NCI-H2107 treated with DMSO at 0.1 percent for 48 hours (cell line): Measurements from ENCODE around the gene DDX27.
"Not testable (repeated sequence)": the region's sequence is repeated elsewhere in the genome, so short reads cannot be mapped to it uniquely, and the experiment has no call there.

Experiments
- DNase-seq: peaks from one replicate; lab custom pipeline; 2025; ENCODE audit not compliant: unreplicated experiment; lab: John Stamatoyannopoulos, UW

DDX27 gene, protein sequence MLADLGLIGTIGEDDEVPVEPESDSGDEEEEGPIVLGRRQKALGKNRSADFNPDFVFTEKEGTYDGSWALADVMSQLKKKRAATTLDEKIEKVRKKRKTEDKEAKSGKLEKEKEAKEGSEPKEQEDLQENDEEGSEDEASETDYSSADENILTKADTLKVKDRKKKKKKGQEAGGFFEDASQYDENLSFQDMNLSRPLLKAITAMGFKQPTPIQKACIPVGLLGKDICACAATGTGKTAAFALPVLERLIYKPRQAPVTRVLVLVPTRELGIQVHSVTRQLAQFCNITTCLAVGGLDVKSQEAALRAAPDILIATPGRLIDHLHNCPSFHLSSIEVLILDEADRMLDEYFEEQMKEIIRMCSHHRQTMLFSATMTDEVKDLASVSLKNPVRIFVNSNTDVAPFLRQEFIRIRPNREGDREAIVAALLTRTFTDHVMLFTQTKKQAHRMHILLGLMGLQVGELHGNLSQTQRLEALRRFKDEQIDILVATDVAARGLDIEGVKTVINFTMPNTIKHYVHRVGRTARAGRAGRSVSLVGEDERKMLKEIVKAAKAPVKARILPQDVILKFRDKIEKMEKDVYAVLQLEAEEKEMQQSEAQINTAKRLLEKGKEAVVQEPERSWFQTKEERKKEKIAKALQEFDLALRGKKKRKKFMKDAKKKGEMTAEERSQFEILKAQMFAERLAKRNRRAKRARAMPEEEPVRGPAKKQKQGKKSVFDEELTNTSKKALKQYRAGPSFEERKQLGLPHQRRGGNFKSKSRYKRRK

DNA sequence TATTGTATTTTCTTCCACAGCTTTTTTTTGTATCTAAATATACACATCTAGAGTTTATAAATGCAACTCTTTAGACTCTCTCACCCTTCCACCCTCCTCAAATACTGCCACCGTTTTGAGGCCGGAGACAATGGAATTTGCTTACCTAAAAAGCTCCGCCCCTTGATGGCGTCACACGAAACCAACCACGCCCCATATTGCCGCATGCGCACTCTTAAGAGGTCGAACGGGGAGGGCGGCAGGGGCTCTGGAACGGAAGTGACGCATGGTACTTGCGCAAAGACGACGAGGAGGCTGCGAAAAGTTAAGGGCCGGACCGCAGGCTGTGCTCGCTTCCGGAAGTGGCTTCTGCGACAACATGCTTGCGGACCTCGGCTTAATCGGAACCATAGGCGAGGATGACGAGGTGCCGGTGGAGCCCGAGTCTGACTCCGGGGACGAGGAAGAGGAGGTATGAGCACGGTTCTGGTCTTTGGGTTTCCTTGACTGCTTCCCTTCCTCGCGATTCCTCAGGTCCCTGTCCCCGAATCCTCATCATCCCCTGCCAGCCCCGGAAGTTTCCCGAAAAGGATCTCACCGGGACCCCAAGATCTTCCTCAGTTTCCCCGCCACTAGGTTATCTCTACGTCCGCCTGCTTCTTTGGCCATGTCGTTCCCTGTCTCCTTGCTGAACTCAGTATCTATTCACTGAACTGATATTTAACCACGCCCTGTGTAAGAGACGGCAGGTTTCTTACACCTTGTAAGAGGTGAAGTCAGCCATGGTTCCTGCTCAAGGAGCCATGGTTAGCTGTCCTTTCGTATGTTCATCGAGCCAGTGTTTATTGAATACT lies at the start of gene DDX27:
TSS of gene DDX27 (plus strand) at position 326 of the 833 bp plus-strand sequence. CDS start at position 359, 33 bp downstream.
- peak; percentile 97 for DNase-seq

DNA sequence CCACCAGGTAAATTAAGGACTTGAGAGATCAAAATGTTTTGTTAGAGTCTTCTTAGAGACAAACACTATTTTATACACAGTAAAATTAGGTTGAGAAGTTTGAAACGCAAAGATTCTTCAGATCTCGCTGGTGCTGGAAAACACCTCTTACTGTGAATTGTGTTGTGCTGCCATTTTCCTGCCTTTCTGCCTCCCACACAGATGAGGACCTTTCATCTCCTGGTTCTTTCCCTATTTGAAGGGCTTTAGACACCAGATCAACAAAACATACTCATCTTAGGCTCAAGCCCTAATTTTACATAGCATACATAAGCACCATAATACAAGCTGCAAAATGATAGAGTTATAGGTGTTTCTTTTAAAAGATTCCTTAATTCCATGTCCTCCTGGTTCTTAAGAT lies 49.7 kb upstream of the DDX27 start:
- DNase-seq: no peak

DNA sequence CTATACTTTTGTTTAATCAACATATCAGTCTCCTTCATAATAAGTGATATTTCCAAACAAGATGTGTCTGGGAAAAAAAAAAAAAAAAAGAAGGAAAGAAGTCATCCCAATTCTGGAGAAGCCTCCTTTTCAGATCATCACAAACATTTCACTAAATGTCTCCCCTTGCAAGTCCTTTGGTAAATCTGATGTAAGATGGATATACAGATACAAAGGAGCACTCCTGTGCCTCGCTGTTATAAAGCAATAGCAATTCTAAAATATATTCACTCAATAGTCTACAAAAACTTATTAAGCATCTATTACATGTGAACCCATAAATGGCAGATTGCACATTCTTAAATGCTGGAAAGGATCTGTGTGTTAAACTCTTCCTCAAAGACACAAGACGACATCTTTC lies 48.5 kb upstream of the DDX27 start:
- DNase-seq: no peak

DNA sequence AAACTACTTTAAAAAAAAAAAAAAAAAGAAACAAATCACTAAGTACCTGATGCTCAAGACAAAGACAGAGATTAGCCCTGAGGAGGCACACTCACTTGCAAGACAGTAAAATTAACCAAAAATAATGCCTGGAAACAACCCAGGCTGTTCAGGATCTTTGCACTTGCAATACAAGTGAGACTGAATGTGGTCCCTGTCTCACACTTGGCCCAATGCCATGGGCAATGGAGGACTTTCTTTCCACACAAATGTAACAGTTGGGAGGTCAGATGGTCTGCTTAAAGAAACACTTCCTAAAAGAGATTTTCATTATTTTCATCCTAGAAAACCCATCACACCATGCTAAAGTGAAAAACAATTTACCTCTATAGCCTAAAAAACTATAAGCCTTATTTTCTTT lies 47.3 kb upstream of the DDX27 start:
- DNase-seq: no peak

DNA sequence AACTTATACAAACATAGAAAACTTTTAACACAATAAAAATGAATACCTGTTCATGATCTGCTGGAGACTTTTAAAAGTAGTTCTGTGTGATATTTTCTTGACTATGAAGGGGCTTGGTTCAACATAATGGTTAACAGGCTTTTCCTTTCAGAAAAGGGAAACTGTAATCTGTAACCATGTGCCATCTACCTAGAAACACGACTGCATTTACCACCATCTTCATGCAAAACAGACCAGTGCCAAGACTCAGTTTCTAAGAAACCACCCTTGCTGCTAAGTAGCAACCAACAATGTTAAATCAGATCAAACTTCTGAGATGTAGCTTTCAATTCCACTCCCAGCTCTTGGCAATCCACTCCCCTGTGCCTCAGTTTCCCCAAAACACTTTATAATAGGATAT lies 46.8 kb upstream of the DDX27 start:
- DNase-seq: no peak

DNA sequence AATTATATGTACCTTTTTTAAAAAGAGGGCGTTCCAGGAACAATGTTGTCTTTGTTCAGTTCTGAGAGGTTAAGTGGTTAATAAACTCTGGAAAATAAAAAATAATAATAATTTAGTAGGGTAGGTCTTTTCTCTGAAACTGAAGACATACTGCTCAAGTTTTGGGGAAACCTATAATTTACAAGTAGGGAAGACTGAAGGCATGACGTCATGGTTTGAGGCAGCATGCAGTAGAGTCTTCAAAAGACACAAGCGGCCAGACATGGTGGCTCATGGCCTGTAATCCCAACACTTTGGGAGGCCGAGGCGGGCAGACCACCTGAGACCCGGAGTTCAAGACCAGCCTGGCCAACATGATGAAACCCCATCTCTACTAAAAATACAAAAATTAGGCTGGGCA lies 45.0 kb upstream of the DDX27 start:
- DNase-seq: no peak

DNA sequence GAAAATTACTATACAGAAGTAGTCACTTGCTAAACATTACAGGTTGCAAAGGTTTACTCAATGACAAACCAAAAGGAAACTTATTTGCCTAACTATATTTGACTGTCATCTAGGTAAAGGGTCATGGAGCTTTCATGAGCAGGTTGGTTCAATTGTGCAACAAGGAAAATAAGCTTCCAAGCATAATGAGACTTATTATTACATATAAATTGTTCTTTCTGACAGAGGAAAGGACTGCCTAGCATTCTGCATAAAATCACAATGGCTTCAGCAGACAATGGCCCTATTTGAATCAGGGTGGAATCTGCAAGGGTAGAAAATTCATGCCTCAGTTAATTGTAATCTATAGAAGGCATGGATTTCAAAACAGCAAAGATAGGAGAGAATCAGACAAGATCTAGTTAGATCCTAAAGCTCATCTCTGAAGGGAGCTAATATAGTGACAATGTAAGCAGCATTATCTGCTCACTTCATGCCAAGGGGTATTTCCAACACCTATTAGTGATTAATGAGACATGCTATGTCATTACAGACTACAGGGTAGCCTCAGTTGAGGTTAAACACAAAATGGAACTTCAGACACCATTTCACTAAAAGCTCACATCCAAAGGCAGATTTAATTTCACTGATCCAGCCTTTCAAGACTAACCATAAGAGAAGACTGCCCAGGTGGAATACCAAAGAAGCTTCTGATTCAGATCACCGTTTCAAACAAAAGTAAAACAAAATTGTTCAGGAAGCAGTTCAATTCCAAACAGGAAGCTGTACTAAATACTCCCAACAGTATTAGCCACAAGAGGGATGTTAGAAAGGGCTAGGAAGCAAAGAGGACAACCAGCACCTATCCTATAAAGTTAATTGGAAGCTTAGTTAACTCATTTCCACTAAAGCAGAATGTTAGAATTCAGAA lies 39.6 kb upstream of the DDX27 start:
- DNase-seq: no peak

DNA sequence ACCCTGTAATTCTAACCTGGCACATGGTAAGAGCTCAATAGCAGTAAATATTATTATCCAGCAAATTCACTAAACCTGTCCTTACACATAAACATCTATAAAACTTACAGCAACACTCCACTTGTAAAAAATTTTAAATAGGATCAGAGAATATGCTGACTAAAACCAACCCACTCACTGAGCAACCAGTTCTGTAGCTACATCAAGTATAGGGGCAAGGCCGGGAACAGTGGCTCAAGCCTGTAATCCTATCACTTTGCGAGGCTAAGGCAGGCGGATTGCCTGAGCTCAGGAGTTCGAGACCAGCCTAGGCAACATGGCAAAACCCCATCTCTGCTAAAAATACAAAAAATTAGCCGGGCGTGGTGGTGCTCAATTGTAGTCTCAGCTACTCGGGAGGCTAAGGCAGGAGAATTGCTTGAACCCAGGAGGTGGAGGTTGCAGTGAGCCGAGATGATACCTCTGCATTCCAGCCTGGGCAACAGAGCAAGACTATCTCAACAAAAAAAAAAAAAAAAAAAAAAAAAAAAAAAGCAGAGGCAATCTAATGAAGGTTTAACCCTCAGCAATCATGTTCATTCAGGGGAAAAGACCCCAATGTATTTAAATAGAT lies 37.8 kb upstream of the DDX27 start:
- DNase-seq: no peak

DNA sequence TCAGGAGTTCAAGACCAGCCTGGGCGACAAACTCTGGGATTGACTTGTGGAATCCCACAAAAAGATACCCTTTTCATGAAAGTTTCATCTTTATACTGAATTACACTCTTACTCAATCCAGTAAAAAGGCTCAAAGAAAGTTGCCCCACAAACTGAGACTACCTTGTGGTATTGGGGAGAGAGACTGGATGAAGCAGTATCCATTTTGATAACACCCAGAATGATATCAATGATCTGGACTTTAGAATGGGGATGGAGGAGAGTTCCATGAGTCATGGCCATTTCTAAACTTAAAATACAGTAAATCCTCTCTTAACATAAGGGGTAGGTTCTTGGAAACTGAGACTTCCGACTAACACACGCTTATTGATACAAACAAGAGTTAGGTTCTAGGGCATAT lies 35.8 kb upstream of the DDX27 start:
- no peak for DNase-seq

DNA sequence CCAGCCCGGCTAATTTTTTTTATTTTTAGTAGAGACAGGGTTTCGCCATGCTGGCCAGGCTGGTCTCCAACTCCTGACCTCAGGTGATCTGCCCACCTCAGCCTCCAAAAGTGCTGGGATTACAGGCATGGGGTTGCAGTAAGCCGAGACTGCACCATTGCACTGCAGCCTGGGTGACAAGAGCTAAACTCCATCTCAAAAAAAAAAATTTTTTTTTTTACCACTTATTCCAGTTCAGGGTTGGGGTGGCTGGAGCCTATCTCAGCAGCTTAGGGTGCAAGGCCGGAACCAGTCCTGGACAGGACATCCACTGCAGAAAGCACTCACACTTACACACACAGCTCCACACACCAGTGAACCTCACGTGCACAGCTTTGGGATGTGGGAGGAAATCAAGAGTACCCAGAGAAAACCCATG lies 35.1 kb upstream of the DDX27 start:
- DNase-seq: not testable (repeated sequence)

DNA sequence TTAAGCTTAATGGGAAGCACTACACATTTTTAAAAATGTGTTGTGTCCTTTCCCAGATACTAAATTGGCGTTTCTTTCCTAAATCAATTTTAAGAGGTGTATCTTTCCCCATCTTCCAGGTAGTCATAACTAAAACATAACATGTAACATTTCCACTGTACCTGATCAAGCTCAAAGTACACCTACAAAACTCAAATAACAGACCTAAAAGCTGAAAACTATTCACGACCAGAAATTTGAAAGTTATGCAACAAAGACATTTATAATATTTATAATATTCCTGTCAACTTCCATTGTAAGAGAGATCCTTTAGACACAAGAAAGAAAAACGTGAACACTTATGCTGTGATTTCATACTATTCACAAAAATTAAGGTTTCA lies 34.5 kb upstream of the DDX27 start:
- no peak for DNase-seq

DNA sequence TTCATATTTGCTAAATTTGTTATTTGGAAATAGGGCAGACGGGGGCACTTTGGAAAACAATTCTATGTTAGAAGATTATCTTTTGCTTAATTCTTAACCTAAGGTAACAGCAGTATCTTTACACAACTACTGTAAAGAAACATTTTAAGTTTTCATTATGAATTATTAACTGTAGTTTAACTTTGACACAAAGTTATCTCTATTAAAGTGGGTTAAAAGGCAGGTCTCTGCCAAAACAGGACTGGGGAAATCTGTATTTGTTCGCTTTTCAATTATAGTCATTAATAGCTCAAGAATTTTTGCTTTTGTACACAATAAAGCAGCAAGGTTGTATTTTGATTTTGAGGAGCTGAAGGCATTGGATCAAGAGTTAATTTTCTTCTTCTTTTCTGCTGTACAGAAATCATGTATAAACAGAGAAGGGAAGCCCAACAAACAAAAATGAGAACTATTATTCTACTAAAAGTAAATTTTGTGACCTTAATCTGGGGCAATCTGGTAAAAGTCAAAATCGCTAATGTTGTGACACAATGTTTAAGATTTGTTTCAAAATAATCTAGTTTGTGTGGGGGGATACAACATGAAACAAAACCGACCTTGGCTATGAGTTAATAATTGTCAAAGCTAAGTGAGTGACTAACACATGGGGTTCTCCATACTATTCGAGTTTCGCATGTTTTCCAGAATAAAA lies 34.0 kb upstream of the DDX27 start:
- DNase-seq: no peak

DNA sequence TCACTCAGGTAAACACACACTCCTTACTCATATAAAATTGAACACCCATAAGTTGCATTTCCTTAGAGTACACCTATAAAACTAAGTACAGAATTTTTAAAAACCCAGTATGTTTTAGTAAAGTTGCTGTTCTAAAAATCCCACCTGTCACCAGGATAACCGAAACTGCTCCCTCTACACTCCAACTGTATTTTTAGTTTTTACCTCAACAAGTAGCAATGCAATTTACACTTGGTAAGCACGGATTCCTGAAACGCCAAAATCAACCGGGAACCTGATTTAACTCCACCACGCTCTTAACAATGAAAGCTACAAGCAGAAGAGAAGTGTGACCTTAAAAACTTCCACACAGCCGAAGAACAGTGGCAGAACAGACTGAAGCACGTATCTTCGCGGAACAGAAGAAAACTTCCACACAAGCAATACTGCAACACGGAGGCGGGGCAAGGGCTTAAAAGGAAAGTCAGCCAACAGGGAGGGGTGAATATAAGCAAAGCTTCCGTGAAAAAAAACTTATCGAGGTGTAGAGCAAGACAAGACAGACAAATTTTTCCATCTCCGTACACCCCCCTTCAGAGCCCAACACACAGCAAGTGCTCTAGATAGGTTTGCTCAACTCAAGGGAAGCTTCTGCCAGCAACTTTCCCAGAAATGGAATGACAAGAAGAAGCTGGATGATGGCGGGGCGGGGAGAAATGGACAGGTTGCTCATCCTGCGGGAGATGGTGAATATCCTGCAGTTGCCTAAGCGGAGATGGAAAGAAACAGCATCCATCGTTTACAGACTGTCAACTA lies 32.5 kb upstream of the DDX27 start:
- peak; percentile 45 for DNase-seq

DNA sequence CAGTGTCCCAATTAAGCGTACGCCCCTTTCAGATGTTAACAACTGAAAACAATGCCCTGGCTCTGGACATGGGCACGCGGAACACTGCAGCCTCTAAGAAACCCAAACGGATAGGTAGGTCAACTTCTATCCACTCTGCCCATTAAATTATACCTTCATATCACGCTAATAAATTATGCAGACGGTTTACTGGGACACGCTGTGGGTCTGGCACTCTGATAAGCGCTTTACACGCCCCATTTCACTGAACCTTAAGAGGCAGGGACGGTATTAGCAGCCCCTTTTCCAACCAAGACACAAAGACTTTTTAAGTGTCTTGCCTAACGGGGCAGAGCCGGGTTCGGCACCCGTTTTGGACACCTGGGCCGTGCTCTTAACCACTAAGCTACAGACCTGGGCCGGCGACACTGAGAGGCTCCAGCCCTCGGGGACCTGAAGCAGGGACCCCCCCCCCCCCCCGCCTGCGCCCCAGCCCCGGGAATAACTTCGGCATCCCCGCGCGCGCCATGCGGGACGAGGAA lies 31.8 kb upstream of the DDX27 start:
- no peak for DNase-seq

DNA sequence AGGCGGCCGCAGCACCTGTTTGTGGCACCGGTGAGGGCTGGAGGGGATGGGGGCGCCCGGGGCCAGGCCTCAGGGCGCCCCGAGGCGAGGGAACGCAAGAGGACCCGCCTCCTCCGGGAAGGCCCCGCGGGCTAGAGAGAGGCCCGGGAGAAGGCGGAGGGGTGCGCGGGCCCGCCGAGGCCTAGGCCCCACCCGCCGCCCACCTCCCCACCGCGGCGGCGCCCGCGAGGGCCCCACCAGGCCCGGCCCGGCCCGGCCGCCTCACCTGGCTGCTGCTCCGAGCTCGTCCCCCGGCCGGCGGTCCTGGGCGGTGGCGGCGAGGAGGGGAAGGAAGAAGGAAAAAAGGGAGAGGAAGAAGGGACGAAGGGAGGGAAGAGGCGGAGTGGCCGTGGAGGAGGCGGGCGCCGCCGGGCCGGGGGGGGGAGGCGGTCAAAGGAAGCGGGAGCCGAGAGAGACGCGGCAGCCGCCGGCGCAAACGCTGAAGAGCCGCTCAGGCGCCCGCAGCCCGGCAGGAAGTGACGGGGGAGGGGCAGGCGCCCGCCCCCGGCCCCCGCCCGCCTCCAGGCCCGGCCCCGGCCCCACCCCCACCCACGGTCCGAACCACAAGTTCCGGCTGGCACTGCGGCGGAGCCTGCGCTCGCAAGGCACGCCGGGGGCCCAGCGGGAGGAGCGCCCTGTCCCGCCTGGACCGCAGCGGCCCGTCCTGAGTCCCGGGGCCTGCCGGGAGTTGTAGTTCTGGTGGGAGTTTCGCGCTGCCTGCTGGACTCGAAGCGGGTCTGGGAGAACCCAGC lies 31.2 kb upstream of the DDX27 start, which contains the start of gene STAU1:
TSS of gene STAU1 (minus strand) at position 484 of the 791 bp plus-strand sequence. CDS start 22,133 bp downstream, outside the sequence.
- peak; percentile 78 for DNase-seq

DNA sequence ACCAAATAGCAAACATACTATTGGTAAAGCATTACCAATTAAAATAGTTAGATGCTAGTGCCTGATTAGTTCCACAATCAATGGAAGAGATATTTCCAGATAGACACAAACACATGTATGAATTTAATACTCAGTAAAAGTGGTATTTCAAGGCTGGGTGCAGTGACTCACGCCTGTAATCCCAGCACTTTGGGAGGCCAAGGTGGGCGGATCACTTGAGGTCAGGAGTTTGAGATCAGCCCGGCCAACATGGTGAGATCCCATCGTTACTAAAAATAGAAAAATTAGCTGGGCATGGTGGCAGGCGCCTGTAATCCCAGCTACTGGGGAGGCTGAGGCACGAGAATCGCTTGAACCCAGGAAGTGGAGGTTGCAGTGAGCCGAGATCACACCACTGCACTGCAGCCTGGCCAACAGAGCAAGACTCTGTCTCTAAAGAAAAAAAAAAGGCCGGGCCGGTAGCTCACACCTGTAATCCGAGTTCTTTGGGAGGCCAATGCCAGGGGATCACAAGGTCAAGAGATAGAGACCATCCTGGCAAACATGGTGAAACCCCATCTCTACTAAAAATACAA lies 26.2 kb upstream of the DDX27 start:
- DNase-seq: not testable (repeated sequence)

DNA sequence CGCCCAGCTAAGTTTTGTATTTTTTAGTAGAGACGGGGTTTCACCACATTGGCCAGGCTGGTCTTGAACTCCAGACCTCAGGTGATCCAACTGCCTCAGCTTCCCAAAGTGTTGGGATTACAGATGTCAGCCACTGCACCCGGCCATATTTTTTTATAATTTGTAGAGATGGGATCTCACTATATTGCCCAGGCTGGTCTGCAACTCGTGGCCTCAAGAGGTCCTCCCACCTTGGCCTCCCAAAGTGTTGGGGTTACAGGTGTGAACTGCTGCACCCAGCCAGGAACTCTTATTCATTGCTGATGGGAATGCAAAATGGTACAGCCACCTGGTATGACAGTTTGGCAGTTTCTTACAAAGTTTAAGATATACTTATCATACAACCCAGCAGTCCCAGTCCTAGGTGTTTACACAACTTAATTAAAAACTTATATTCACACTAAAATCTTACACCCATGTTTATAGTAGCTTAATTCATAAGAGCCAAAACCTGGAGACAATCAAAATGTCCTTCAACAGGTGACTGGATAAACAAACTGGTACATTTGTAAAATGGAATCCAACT lies 19.4 kb upstream of the DDX27 start:
- no peak for DNase-seq
